HEK293 (cell line): ENCODE data around the gene APOBEC3A.
"Not testable (repeated sequence)": the region's sequence is repeated elsewhere in the genome, so short reads cannot be mapped to it uniquely, and the experiment has no call there.

ENCODE experiments used
- CTCF ChIA-PET: fragments of 350-600 bp; formaldehyde crosslinking; extraction: SDS; loops from one replicate; lab custom pipeline; 2021; ENCODE audit warnings: antibody characterized with exemption; lab: Yijun Ruan, JAX
- POLR2A ChIA-PET: fragments of 300-600 bp; formaldehyde crosslinking; extraction: SDS; loops from one replicate; lab custom pipeline; 2020; ENCODE audit warnings: antibody characterized with exemption, inconsistent platforms; lab: Yijun Ruan, JAX
- H3K27ac ChIP-seq: fragments of 200-500 bp; sonication (Bioruptor generic); 2 replicates; pipeline ENCODE4 v1.5.1; 2014; ENCODE audit warnings: low read depth, low read length, control low read depth, inconsistent platforms; ENCODE audit errors: extremely low read depth
- H3K36me3 ChIP-seq, 2 experiments: fragments of 200-500 bp in 1 of 2; sonication (Bioruptor generic) in 1 of 2; 1 replicate in 1 of 2; 2 replicates in 1 of 2; pipeline ENCODE4 v1.5.1; 2014 to 2017; ENCODE audit warnings: inconsistent platforms in 2 of 2, low read length in 2 of 2; ENCODE audit not compliant: control insufficient read depth in 2 of 2, insufficient read depth in 1 of 2
- H3K4me1 ChIP-seq: fragments of 200-500 bp; sonication (Bioruptor generic); 2 replicates; pipeline ENCODE4 v1.5.1; 2014; ENCODE audit warnings: mild to moderate bottlenecking, low read length, inconsistent platforms; ENCODE audit not compliant: control insufficient read depth, insufficient read depth
- H3K4me3 ChIP-seq: 2 replicates; pipeline ENCODE4 v1.5.1; 2011; ENCODE audit warnings: low read depth, mild to moderate bottlenecking, control low read depth, low read length, moderate library complexity
- H3K9me3 ChIP-seq: fragments of 200-500 bp; sonication (Bioruptor generic); 2 replicates; pipeline ENCODE4 v1.5.1; 2014; ENCODE audit warnings: low read depth, low read length, inconsistent platforms; ENCODE audit not compliant: control insufficient read depth, insufficient read depth
- BCL11A ChIP-seq: fragments of 450-650 bp; formaldehyde crosslinking; IDR thresholded peaks from 2 replicates; pipeline ENCODE4 v1.5.1; 2016; ENCODE audit warnings: low read depth, missing biosample characterization, missing genetic modification characterization
- GLI4 ChIP-seq: fragments of 450-650 bp; formaldehyde crosslinking; IDR thresholded peaks from 2 replicates; pipeline ENCODE4 v1.5.1; 2016; ENCODE audit warnings: missing biosample characterization, missing genetic modification characterization
- GLIS1 ChIP-seq: fragments of 450-650 bp; formaldehyde crosslinking; IDR thresholded peaks from 2 replicates; pipeline ENCODE4 v1.5.1; 2016; ENCODE audit warnings: missing biosample characterization, missing genetic modification characterization
- GLIS2 ChIP-seq: fragments of 450-650 bp; formaldehyde crosslinking; IDR thresholded peaks from 2 replicates; pipeline ENCODE4 v1.5.1; 2016; ENCODE audit warnings: missing biosample characterization, missing genetic modification characterization
- PRDM1 ChIP-seq: fragments of 450-650 bp; formaldehyde crosslinking; IDR thresholded peaks from 2 replicates; pipeline ENCODE4; 2016; ENCODE audit warnings: missing biosample characterization, missing genetic modification characterization
- REPIN1 ChIP-seq: fragments of 450-650 bp; formaldehyde crosslinking; IDR thresholded peaks from 2 replicates; pipeline ENCODE4 v1.5.1; 2017; ENCODE audit warnings: missing biosample characterization, missing genetic modification characterization, low read depth
- SP2 ChIP-seq: fragments of 450-650 bp; formaldehyde crosslinking; IDR thresholded peaks from 2 replicates; pipeline ENCODE4 v1.5.1; 2016; ENCODE audit warnings: missing biosample characterization, missing genetic modification characterization
- SP3 ChIP-seq: fragments of 450-650 bp; formaldehyde crosslinking; IDR thresholded peaks from 2 replicates; pipeline ENCODE4 v1.5.1; 2016; ENCODE audit warnings: missing biosample characterization, missing genetic modification characterization
- TSHZ1 ChIP-seq: fragments of 450-650 bp; formaldehyde crosslinking; IDR thresholded peaks from 2 replicates; pipeline ENCODE4 v1.5.1; 2016; ENCODE audit warnings: missing biosample characterization, missing genetic modification characterization, borderline replicate concordance
- ZBTB20 ChIP-seq: fragments of 450-650 bp; formaldehyde crosslinking; IDR thresholded peaks from 2 replicates; pipeline ENCODE4 v1.5.1; 2016; ENCODE audit warnings: missing biosample characterization, missing genetic modification characterization
- ZIC2 ChIP-seq: fragments of 450-650 bp; formaldehyde crosslinking; IDR thresholded peaks from 2 replicates; pipeline ENCODE4 v1.5.1; 2016; ENCODE audit warnings: missing biosample characterization, missing genetic modification characterization
- ZNF2 ChIP-seq: fragments of 450-650 bp; formaldehyde crosslinking; IDR thresholded peaks from 2 replicates; pipeline ENCODE4 v1.5.1; 2016; ENCODE audit warnings: missing biosample characterization, missing genetic modification characterization
- ZNF221 ChIP-seq: fragments of 450-650 bp; formaldehyde crosslinking; IDR thresholded peaks from 2 replicates; pipeline ENCODE4 v1.5.1; 2017; ENCODE audit warnings: missing biosample characterization, missing genetic modification characterization, borderline replicate concordance
- ZNF341 ChIP-seq: fragments of 450-650 bp; formaldehyde crosslinking; IDR thresholded peaks from 2 replicates; pipeline ENCODE4; 2016; ENCODE audit warnings: low read depth, missing biosample characterization, missing genetic modification characterization
- ZNF366 ChIP-seq: fragments of 450-650 bp; formaldehyde crosslinking; conservative IDR thresholded peaks from 2 replicates; pipeline ENCODE4 v1.5.1; 2016; ENCODE audit warnings: missing biosample characterization, missing genetic modification characterization
- ZNF398 ChIP-seq: fragments of 450-650 bp; formaldehyde crosslinking; IDR thresholded peaks from 2 replicates; pipeline ENCODE4 v1.5.1; 2017; ENCODE audit warnings: missing biosample characterization, missing genetic modification characterization
- ZNF544 ChIP-seq: fragments of 450-650 bp; formaldehyde crosslinking; IDR thresholded peaks from 2 replicates; pipeline ENCODE4 v1.5.0; 2017; ENCODE audit warnings: missing biosample characterization, missing genetic modification characterization
- ZNF571 ChIP-seq: fragments of 450-650 bp; formaldehyde crosslinking; IDR thresholded peaks from 2 replicates; pipeline ENCODE4 v1.5.0; 2017; ENCODE audit warnings: missing biosample characterization, missing genetic modification characterization
- ZNF830 ChIP-seq: fragments of 450-650 bp; IDR thresholded peaks from 2 replicates; pipeline ENCODE4 v1.5.0; 2018; ENCODE audit warnings: missing biosample characterization, missing genetic modification characterization, low read depth, mild to moderate bottlenecking, moderate library complexity
- ZNF843 ChIP-seq: fragments of 450-650 bp; formaldehyde crosslinking; IDR thresholded peaks from 2 replicates; pipeline ENCODE4 v1.5.1; 2016; ENCODE audit warnings: missing biosample characterization, missing genetic modification characterization

Gene APOBEC3A

DNA sequence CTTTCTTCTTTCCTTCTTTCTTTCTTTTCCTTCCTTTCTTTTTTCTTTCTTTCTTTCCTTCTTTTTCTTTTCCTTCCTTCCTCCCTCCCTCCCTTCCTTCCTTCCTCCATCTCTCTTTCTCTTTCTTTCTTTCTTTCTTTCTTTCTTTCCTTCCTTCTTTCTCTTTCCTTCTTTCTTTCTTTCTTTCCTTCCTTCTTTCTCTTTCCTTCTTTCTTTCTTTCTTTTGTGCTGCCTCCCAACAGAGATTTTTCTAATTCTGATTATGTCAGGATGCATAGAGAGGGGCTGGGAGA is 1.2 kb downstream of the APOBEC3A start:
- H3K4me1 ChIP-seq, POLR2A ChIA-PET, CTCF ChIA-PET, H3K9me3 ChIP-seq, H3K27ac ChIP-seq, H3K4me3 ChIP-seq, H3K36me3 ChIP-seq: not testable (repeated sequence)
- TF ChIP-seq PRDM1 (tag by site-specific recombination): 0 out of 2 replicates have a peak, but pooled peaks have one; percentile 0
- 0 out of 2 replicates have a peak, but pooled peaks have one; percentile 24 for TF ChIP-seq ZNF571
- peak; percentile 99 for TF ChIP-seq ZNF366 (tag by site-specific recombination)
- peak; percentile 30; the same call in 1 of the 2 replicates for TF ChIP-seq ZNF544 (tag by site-specific recombination)

- H3K4me1 ChIP-seq: no peaks in the 10 kb centered on the region
- no peak overlapping the region for H3K4me3 ChIP-seq
- TF ChIP-seq ZNF843 (tag by site-specific recombination) (no peak), TSHZ1 (tag by site-specific recombination) (no peak), ZNF830 (tag by site-specific recombination) (no peak), ZNF2 (tag by site-specific recombination) (no peak), PRDM1 (tag by site-specific recombination) (no peak), BCL11A (no peak), ZNF221 (no peak), GLI4 (tag by site-specific recombination) (no peak), REPIN1 (tag by site-specific recombination) (no peak)
- no peaks in the 10 kb centered on the region for H3K36me3 ChIP-seq
- H3K9me3 ChIP-seq: no peaks in the 10 kb centered on the region
- ChIA-PET POLR2A (no interaction called here), CTCF (no interaction called here)
- H3K27ac ChIP-seq: no peak overlapping the region
Measured at GRCh38 chr22:38959590-38959989, 2.2 kb downstream of the APOBEC3A start.

DNA sequence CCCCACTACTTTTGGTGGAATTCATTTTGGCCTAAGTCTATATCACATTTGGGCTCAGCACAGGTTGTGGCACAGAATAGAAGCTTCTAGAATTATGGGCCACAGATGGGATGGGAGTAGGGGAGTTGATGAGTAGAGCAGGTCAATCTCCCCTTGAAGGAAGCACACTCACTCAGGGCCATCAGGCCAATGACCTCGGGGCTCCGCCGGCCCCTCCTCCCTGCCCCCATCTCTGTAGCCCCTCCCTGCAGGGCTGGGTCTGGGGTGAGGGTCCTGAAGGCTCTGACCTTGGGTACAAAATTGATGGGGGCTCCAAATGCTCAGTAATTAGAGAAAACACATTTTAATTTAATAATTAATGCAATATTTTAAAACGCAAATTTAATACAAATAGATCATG is 3.3 kb downstream of the APOBEC3A start:
- H3K9me3 ChIP-seq, POLR2A ChIA-PET, H3K4me3 ChIP-seq, H3K4me1 ChIP-seq, H3K27ac ChIP-seq, H3K36me3 ChIP-seq, CTCF ChIA-PET: not testable (repeated sequence)

DNA sequence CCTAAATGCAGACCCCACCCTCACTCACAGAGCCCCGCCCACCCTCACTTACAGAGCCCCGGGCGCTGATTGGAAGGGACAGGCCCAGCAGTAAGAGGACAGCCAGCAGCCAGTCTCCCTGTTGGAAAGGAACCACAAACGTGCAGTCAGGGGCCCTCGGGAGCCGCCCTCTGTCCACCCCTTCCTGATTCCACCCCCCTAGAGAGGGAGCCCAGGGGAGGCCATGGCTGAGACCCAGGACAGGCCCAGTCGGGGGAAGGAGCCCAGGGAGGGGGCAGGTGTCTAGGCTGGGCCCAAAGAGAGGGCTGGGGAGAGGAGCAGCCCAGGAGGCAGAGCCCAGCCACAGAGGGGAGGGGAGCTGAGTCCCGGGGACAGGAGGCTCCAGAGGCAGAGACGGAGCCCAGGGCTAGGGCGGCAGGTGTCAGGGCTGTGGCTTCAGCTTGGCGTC is 5.9 kb downstream of the APOBEC3A start:
- CTCF ChIA-PET: interaction anchor here (0.6 kb wide), 1 partner anchor 219 kb away, joined by 6 read pairs; no protein-coding TSS in a partner anchor
- 0 out of 2 replicates have a peak, but pooled peaks have one; percentile 15 for TF ChIP-seq ZNF341 (tag by site-specific recombination)
- TF ChIP-seq GLIS2 (tag by site-specific recombination): peak; percentile 22; the same call in 1 of the 2 replicates
- peak; percentile 74 for TF ChIP-seq ZBTB20 (tag by site-specific recombination)
- 0 out of 2 replicates have a peak, but pooled peaks have one; percentile 9 for TF ChIP-seq SP3
- peak; percentile 52 for TF ChIP-seq ZNF398
- peak; percentile 62 for TF ChIP-seq ZIC2 (tag by site-specific recombination)
- peak; percentile 53 for TF ChIP-seq SP2
- peak; percentile 89 for TF ChIP-seq GLIS1 (tag by site-specific recombination)
- H3K4me1 ChIP-seq, H3K36me3 ChIP-seq, H3K9me3 ChIP-seq, H3K4me3 ChIP-seq, POLR2A ChIA-PET, H3K27ac ChIP-seq: not testable (repeated sequence)
